ENCODE data around the gene ADK. TPM values are rescaled to one million over a fixed set of nuclear protein-coding genes. Genes with fewer than 3 reads are reported as not detected.

Gene ADK
- total RNA-seq, 2 donors from 2014 or later, result 14.4 to 24.3 TPM

- no peaks in the 10 kb centered on the region for H3K36me3 ChIP-seq
These were observed 349.1 kb downstream of the ADK start for GRCh38 chr10:74500026-74500704.

GRCh38 chr10:74500816-74501215 is 349.8 kb downstream of the ADK start:
- no peaks in the 10 kb centered on the region for H3K36me3 ChIP-seq
- no peak for ATAC-seq (ENCODE audit: insufficient number of reproducible peaks, low FRiP score, low read depth)

More at GRCh38 chr10:74500026-74500704, 349.1 kb downstream of the ADK start:
- peaks cover 8 to 24% of the 10 kb centered on the region in 2 donors for H3K4me1 ChIP-seq (ENCODE audit: control insufficient read depth in 1 of 2, low read depth in 2 of 2)
- TF ChIP-seq CTCF (IDR thresholded peaks at IDR 0.05), result no peak
- H3K27me3 ChIP-seq (replicated peaks; ENCODE audit: insufficient read depth), result no peaks in the 10 kb centered on the region
- H3K4me3 ChIP-seq, result no peak overlapping the region
- no peaks in the 10 kb centered on the region for H3K9me3 ChIP-seq
- ATAC-seq (ENCODE audit: insufficient number of reproducible peaks, low FRiP score, low read depth) (no peak), DNase-seq (ENCODE audit: low spot score) (no peak)
- H3K27ac ChIP-seq, result no peak overlapping the region

GRCh38 chr10:74502963-74503608 is 352.1 kb downstream of the ADK start:
- no peaks in the 10 kb centered on the region for H3K27me3 ChIP-seq (replicated peaks; ENCODE audit: insufficient read depth)
- H3K27ac ChIP-seq, result no peak overlapping the region
- H3K36me3 ChIP-seq, result no peaks in the 10 kb centered on the region
- no peak for ATAC-seq (ENCODE audit: insufficient number of reproducible peaks, low FRiP score, low read depth)
- TF ChIP-seq CTCF (IDR thresholded peaks at IDR 0.05), result no peak
- H3K4me3 ChIP-seq, result no peak overlapping the region
- H3K4me1 ChIP-seq (ENCODE audit: control insufficient read depth in 1 of 2, low read depth in 2 of 2), result peaks cover 8 to 24% of the 10 kb centered on the region in 2 donors
- no peak for DNase-seq (ENCODE audit: low spot score)
- H3K9me3 ChIP-seq, result no peaks in the 10 kb centered on the region

More at GRCh38 chr10:74500816-74501215, 349.8 kb downstream of the ADK start:
- Histone ChIP-seq H3K27me3 (replicated peaks; ENCODE audit: insufficient read depth) (no peaks in the 10 kb centered on the region), H3K4me1 (ENCODE audit: control insufficient read depth in 1 of 2, low read depth in 2 of 2) (peaks cover 8 to 24% of the 10 kb centered on the region in 2 donors), H3K27ac (no peak overlapping the region), H3K9me3 (no peaks in the 10 kb centered on the region), H3K4me3 (no peak overlapping the region)
- no peak for TF ChIP-seq CTCF (IDR thresholded peaks at IDR 0.05)
- DNase-seq (ENCODE audit: low spot score), result no peak

- Histone ChIP-seq H3K4me3 (no peak overlapping the region), H3K9me3 (peaks cover 9% of the 10 kb centered on the region), H3K36me3 (no peaks in the 10 kb centered on the region), H3K27me3 (replicated peaks; ENCODE audit: insufficient read depth) (no peaks in the 10 kb centered on the region), H3K4me1 (ENCODE audit: control insufficient read depth in 1 of 2, low read depth in 2 of 2) (peaks cover 0 to 5% of the 10 kb centered on the region in 2 donors), H3K27ac (no peak overlapping the region)
- no peak for ATAC-seq (ENCODE audit: insufficient number of reproducible peaks, low FRiP score, low read depth)
- TF ChIP-seq CTCF (IDR thresholded peaks at IDR 0.05), result no peak
- no peak for DNase-seq (ENCODE audit: low spot score)
These were observed 356.9 kb downstream of the ADK start for GRCh38 chr10:74507951-74508350.

- no peak overlapping the region for H3K4me3 ChIP-seq
- H3K9me3 ChIP-seq, result peaks cover 23% of the 10 kb centered on the region
- ATAC-seq (ENCODE audit: insufficient number of reproducible peaks, low FRiP score, low read depth), result no peak
- TF ChIP-seq CTCF (IDR thresholded peaks at IDR 0.05), result no peak
- H3K27me3 ChIP-seq (replicated peaks; ENCODE audit: insufficient read depth), result no peaks in the 10 kb centered on the region
- H3K27ac ChIP-seq, result no peak overlapping the region
- no peak for DNase-seq (ENCODE audit: low spot score)
- H3K4me1 ChIP-seq (ENCODE audit: control insufficient read depth in 1 of 2, low read depth in 2 of 2), result no peaks in the 10 kb centered on the region
- no peaks in the 10 kb centered on the region for H3K36me3 ChIP-seq
These were observed 359.6 kb downstream of the ADK start for GRCh38 chr10:74510594-74510993.

Data from thoracic aorta (tissue), 2 donors.